Neural progenitor cell (in vitro differentiated cells): Measurements from ENCODE around the gene CCSER1. TPM values are rescaled to one million over a fixed set of nuclear protein-coding genes. Genes with fewer than 3 reads are reported as not detected.
"Not testable (repeated sequence)": the region's sequence is repeated elsewhere in the genome, so short reads cannot be mapped to it uniquely, and the experiment has no call there.

Experiments
- DNase-seq: peaks from one replicate; pipeline ENCODE4 v3.0.0-alpha.2; 2016; ENCODE audit warnings: low spot score
- H2AFZ ChIP-seq: fragments of 200-600 bp; sonication (generic); replicated peaks from 2 replicates; pipeline ENCODE4 v1.6.1; 2016; ENCODE audit warnings: antibody characterized with exemption
- H3F3A ChIP-seq: fragments of 200-600 bp; sonication (generic); 2 replicates; pipeline ENCODE4 v1.6.1; 2016; ENCODE audit warnings: antibody characterized with exemption, low read depth
- H3K27ac ChIP-seq: fragments of 200-600 bp; sonication (generic); 2 replicates; pipeline ENCODE4 v1.5.1; 2016; ENCODE audit warnings: mild to moderate bottlenecking
- H3K27me3 ChIP-seq: fragments of 200-600 bp; sonication (generic); 2 replicates; pipeline ENCODE4 v1.6.1; 2016; ENCODE audit warnings: mild to moderate bottlenecking, moderate library complexity
- H3K36me3 ChIP-seq: fragments of 200-600 bp; sonication (generic); 2 replicates; pipeline ENCODE4 v1.5.1; 2016
- H3K4me1 ChIP-seq: fragments of 200-600 bp; sonication (generic); 2 replicates; pipeline ENCODE4 v1.6.1; 2016; ENCODE audit warnings: mixed run types
- H3K4me2 ChIP-seq: fragments of 200-600 bp; sonication (generic); 2 replicates; pipeline ENCODE4 v1.6.1; 2016
- H3K4me3 ChIP-seq: fragments of 200-600 bp; sonication (generic); 2 replicates; pipeline ENCODE4 v1.5.1; 2016
- H3K79me2 ChIP-seq: fragments of 200-600 bp; sonication (generic); 2 replicates; pipeline ENCODE4 v1.6.1; 2016; ENCODE audit warnings: low read depth
- H3K9ac ChIP-seq: fragments of 200-600 bp; sonication (generic); 2 replicates; pipeline ENCODE4 v1.6.1; 2016
- H3K9me3 ChIP-seq: fragments of 200-600 bp; sonication (generic); 2 replicates; pipeline ENCODE4 v1.5.1; 2016; ENCODE audit warnings: low read depth
- H4K20me1 ChIP-seq: fragments of 200-600 bp; sonication (generic); 2 replicates; pipeline ENCODE4 v1.6.1; 2016; ENCODE audit warnings: low read depth
- H3K27ac Mint-ChIP-seq: 3 replicates; pipeline ENCODE4 v1.8.0; 2021; ENCODE audit warnings: mixed read lengths
- H3K27me3 Mint-ChIP-seq: 2 replicates; pipeline ENCODE4 v1.8.0; 2022; ENCODE audit warnings: low read depth, mild to moderate bottlenecking, inconsistent platforms, moderate library complexity, mixed read lengths; ENCODE audit not compliant: insufficient read depth
- H3K36me3 Mint-ChIP-seq: 3 replicates; pipeline ENCODE4 v1.8.0; 2021; ENCODE audit warnings: mixed read lengths
- H3K4me1 Mint-ChIP-seq: 3 replicates; pipeline ENCODE4 v1.8.0; 2021; ENCODE audit warnings: mixed read lengths
- H3K4me3 Mint-ChIP-seq: 3 replicates; pipeline ENCODE4 v1.8.0; 2021; ENCODE audit warnings: mild to moderate bottlenecking, moderate library complexity, mixed read lengths
- H3K9me3 Mint-ChIP-seq: 3 replicates; pipeline ENCODE4 v1.8.0; 2020; ENCODE audit warnings: mixed read lengths
- CTCF ChIP-seq: fragments of 200-600 bp; sonication (generic); IDR thresholded peaks from 2 replicates; pipeline ENCODE4 v1.5.1; 2017; ENCODE audit warnings: antibody characterized with exemption, mild to moderate bottlenecking
- EZH2 ChIP-seq: fragments of 200-600 bp; sonication (generic); IDR thresholded peaks from 2 replicates; pipeline ENCODE4 v1.6.1; 2017; ENCODE audit warnings: antibody characterized with exemption, mild to moderate bottlenecking, moderate library complexity
- EZH2phosphoT487 ChIP-seq: fragments of 200-600 bp; sonication (generic); IDR thresholded peaks from 2 replicates; pipeline ENCODE4 v1.6.1; 2017; ENCODE audit warnings: antibody characterized with exemption
- total RNA-seq: library from RNA; depleted of rRNA; stranded (reverse); fragments of >200 nt; gene quantifications from 2 replicates; pipeline ENCODE4 v1.2.3, GENCODE V29; 2015; ENCODE audit warnings: low replicate concordance

CCSER1 gene
- total RNA-seq, 1 donor from 2014 or later = 0.77 TPM

DNA sequence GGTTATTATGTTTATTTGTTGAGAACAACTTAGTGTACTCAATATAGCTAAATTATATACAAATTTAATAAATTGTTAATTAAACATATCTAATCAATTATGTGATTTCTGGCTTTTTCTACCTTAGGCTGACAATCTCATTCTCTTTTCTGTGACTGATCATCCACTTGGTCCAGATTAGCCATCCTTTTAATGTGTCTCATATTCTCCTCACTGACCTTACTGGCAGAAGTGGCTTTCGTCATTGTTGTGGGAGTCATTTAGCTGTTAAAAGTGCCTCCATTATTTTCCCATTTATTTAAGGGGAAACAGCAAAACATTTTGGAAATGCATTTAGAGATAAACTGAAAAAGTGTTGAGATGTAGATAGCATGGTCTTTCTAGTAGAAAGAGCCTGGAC, 172.2 kb downstream of the CCSER1 start:
- Histone ChIP-seq H2AFZ (no peak overlapping the region), H3K36me3 (no peaks in the 10 kb centered on the region), H3K4me3 (no peak overlapping the region), H3K79me2 (no peaks in the 10 kb centered on the region), H3K4me2 (no peak overlapping the region), H3K27me3 (no peaks in the 10 kb centered on the region), H3K9ac (no peak overlapping the region), H3K27ac (no peak overlapping the region), H3F3A (no peaks in the 10 kb centered on the region), H3K9me3 (no peaks in the 10 kb centered on the region), H3K4me1 (no peaks in the 10 kb centered on the region), H4K20me1 (no peaks in the 10 kb centered on the region)
- Mint-ChIP-seq H3K9me3 (peaks cover 5% of the 10 kb centered on the region), H3K27ac (no peak overlapping the region), H3K36me3 (no peaks in the 10 kb centered on the region), H3K27me3 (no peaks in the 10 kb centered on the region), H3K4me1 (no peaks in the 10 kb centered on the region), H3K4me3 (no peak overlapping the region)
- no peak for TF ChIP-seq CTCF
- TF ChIP-seq EZH2phosphoT487 = no peak
- TF ChIP-seq EZH2 = no peak
- no peak for DNase-seq

GRCh38 chr4:90306810-90307209, 179.6 kb downstream of the CCSER1 start:
- H3K27ac ChIP-seq = no peak overlapping the region
- no peaks in the 10 kb centered on the region for H3K36me3 ChIP-seq
- H2AFZ ChIP-seq = no peak overlapping the region
- no peaks in the 10 kb centered on the region for H3K9me3 ChIP-seq
- no peaks in the 10 kb centered on the region for H3K27me3 ChIP-seq
- H3F3A ChIP-seq = no peaks in the 10 kb centered on the region
- DNase-seq = no peak
- H3K9me3 Mint-ChIP-seq = peaks cover 5% of the 10 kb centered on the region
- H3K4me1 Mint-ChIP-seq = no peaks in the 10 kb centered on the region
- no peak overlapping the region for H3K27ac Mint-ChIP-seq
- no peak overlapping the region for H3K4me3 ChIP-seq
- no peaks in the 10 kb centered on the region for H4K20me1 ChIP-seq
- no peaks in the 10 kb centered on the region for H3K79me2 ChIP-seq
- H3K4me2 ChIP-seq = no peak overlapping the region
- H3K9ac ChIP-seq = no peak overlapping the region
- H3K27me3 Mint-ChIP-seq = peaks cover 2% of the 10 kb centered on the region
- TF ChIP-seq EZH2phosphoT487 (no peak), EZH2 (no peak), CTCF (no peak)
- H3K36me3 Mint-ChIP-seq = no peaks in the 10 kb centered on the region
- no peaks in the 10 kb centered on the region for H3K4me1 ChIP-seq
- no peak overlapping the region for H3K4me3 Mint-ChIP-seq

DNA sequence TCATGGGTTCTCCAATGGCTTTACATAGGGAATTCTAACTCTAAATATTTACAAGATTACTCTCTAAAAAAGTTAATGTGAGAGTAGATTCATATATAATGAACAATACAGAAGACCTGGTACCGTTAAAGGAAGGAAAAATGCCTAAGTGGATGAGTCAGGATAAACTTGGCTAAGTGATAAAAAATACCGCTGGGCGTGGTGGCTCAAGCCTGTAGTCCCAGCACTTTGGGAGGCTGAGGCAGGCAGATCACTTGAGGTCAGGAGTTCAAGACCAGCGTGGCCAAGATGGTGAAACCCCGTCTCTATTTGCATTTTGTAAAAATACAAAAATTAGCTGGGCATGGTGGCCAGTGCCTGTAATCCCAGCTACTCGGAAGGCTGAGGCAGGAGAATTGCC, 189.9 kb downstream of the CCSER1 start:
- H3K27ac Mint-ChIP-seq, DNase-seq, H3K4me3 Mint-ChIP-seq, H3F3A ChIP-seq, H3K4me1 ChIP-seq, H3K9me3 Mint-ChIP-seq, H3K79me2 ChIP-seq, H3K36me3 Mint-ChIP-seq, H3K36me3 ChIP-seq, H3K4me2 ChIP-seq, H2AFZ ChIP-seq, H3K9ac ChIP-seq, H3K4me3 ChIP-seq, H4K20me1 ChIP-seq, H3K27me3 ChIP-seq, H3K27ac ChIP-seq, H3K9me3 ChIP-seq, H3K27me3 Mint-ChIP-seq: not testable (repeated sequence)
- peaks cover 14% of the 10 kb centered on the region for H3K4me1 Mint-ChIP-seq

GRCh38 chr4:90317785-90318184, 190.6 kb downstream of the CCSER1 start:
- Histone ChIP-seq H3K9me3 (no peaks in the 10 kb centered on the region), H3K4me1 (no peaks in the 10 kb centered on the region), H3K27me3 (no peaks in the 10 kb centered on the region), H3K9ac (no peak overlapping the region), H4K20me1 (no peaks in the 10 kb centered on the region), H3K4me3 (no peak overlapping the region), H2AFZ (no peak overlapping the region), H3K79me2 (no peaks in the 10 kb centered on the region), H3F3A (no peaks in the 10 kb centered on the region), H3K27ac (no peak overlapping the region), H3K4me2 (no peak overlapping the region), H3K36me3 (no peaks in the 10 kb centered on the region)
- Mint-ChIP-seq H3K9me3 (peaks cover 4% of the 10 kb centered on the region), H3K36me3 (no peaks in the 10 kb centered on the region), H3K27me3 (no peaks in the 10 kb centered on the region), H3K4me3 (no peak overlapping the region), H3K4me1 (peaks cover 14% of the 10 kb centered on the region), H3K27ac (no peak overlapping the region)
- TF ChIP-seq CTCF = no peak
- TF ChIP-seq EZH2phosphoT487 = no peak
- TF ChIP-seq EZH2 = no peak
- DNase-seq = no peak
